ENCODE results near the gene CITED4. TPM values are rescaled to one million over a fixed set of nuclear protein-coding genes. Genes with fewer than 3 reads are reported as not detected.

CITED4 gene
- total and polyA plus RNA-seq, 9 of the 15 experiments (the other 6 are each of a cell fraction or from before 2014, with no cell fraction given) = 0.11 to 1.2 (median 0.17) TPM; not detected in 2

DNA sequence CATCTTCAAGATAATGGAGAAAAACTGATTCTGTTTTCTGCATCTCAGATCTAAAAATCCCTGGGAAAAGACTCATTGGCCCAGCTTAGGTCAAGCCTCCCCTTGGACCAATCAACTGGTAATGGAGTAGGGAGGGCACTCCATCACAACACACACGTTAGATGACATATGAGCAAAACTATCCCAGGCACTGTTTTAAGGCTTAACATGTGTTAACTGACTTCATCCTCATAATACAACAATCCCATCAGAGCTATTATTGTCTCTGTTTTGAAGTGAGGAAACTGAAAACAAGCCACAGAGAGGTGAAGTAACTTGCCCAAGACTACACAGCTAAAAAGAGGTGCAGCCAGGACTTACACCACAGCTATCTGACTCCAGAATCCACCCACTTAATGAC is 14.7 kb upstream of the CITED4 start (continued):
- TF ChIP-seq, protein P1, sequence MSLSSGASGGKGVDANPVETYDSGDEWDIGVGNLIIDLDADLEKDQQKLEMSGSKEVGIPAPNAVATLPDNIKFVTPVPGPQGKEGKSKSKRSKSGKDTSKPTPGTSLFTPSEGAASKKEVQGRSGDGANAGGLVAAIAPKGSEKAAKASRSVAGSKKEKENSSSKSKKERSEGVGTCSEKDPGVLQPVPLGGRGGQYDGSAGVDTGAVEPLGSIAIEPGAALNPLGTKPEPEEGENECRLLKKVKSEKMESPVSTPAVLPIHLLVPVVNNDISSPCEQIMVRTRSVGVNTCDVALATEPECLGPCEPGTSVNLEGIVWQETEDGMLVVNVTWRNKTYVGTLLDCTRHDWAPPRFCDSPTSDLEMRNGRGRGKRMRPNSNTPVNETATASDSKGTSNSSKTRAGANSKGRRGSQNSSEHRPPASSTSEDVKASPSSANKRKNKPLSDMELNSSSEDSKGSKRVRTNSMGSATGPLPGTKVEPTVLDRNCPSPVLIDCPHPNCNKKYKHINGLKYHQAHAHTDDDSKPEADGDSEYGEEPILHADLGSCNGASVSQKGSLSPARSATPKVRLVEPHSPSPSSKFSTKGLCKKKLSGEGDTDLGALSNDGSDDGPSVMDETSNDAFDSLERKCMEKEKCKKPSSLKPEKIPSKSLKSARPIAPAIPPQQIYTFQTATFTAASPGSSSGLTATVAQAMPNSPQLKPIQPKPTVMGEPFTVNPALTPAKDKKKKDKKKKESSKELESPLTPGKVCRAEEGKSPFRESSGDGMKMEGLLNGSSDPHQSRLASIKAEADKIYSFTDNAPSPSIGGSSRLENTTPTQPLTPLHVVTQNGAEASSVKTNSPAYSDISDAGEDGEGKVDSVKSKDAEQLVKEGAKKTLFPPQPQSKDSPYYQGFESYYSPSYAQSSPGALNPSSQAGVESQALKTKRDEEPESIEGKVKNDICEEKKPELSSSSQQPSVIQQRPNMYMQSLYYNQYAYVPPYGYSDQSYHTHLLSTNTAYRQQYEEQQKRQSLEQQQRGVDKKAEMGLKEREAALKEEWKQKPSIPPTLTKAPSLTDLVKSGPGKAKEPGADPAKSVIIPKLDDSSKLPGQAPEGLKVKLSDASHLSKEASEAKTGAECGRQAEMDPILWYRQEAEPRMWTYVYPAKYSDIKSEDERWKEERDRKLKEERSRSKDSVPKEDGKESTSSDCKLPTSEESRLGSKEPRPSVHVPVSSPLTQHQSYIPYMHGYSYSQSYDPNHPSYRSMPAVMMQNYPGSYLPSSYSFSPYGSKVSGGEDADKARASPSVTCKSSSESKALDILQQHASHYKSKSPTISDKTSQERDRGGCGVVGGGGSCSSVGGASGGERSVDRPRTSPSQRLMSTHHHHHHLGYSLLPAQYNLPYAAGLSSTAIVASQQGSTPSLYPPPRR (CRISPR knock-in tag; IDR thresholded peaks at IDR 0.05; ENCODE audit: borderline replicate concordance) = no peak
- TF ChIP-seq ZFP36 (IDR thresholded peaks at IDR 0.05; ENCODE audit: low read depth, low read length, partially characterized antibody) (peak; percentile 35), VEZF1 (CRISPR knock-in tag; IDR thresholded peaks at IDR 0.05) (no peak), SMAD2 (IDR thresholded peaks at IDR 0.05; ENCODE audit: low read depth, low read length) (no peak), JUN (IDR thresholded peaks at IDR 0.05; ENCODE audit: borderline replicate concordance, low read depth, low read length) (no peak), JUN (CRISPR knock-in tag; IDR thresholded peaks at IDR 0.05; ENCODE audit: borderline replicate concordance) (no peak), JUND (IDR thresholded peaks at IDR 0.05; ENCODE audit: borderline replicate concordance, low read depth, low read length) (no peak), JUND (tag; IDR thresholded peaks at IDR 0.05; ENCODE audit: borderline replicate concordance, low read depth, low read length) (0 out of 3 replicates have a peak, but pooled peaks have one; percentile 0)

All from K562 (cell line).